HepG2 (cell line): ENCODE data around the gene LCTL. TPM values are rescaled to one million over a fixed set of nuclear protein-coding genes. Genes with fewer than 3 reads are reported as not detected.

ENCODE experiments used
- ATAC-seq: fragments of 200-7000 bp; cut with Tn5 transposase; 3 replicates; pipeline ENCODE4 v1.9.1; 2020; ENCODE audit warnings: mild to moderate bottlenecking, moderate library complexity
- BruUV-seq: library from RNA; stranded (reverse); fragments of 400-500 nt; replicated peaks from 2 replicates; lab custom pipeline; 2021; lab: Mats Ljungman, UMichigan
- CTCF ChIA-PET: fragments of 300-600 bp; formaldehyde crosslinking; extraction: SDS; loops from one replicate; lab custom pipeline; 2021; ENCODE audit warnings: low total read pairs, inconsistent platforms, low intra/inter-chr PET ratio; lab: Yijun Ruan, JAX
- POLR2A ChIA-PET: fragments of 350-600 bp; sonication (Branson Sonifier 250); formaldehyde crosslinking; loops from one replicate; lab custom pipeline; 2020; ENCODE audit warnings: antibody characterized with exemption, inconsistent platforms; lab: Yijun Ruan, JAX
- DNase-seq: peaks from one replicate; pipeline ENCODE4 v3.0.0-alpha.2; 2015; ENCODE audit warnings: low spot score
- FAIRE-seq: peaks from 3 replicates; lab custom pipeline; 2011; peaks lifted over from hg19 to GRCh38; lab: Jason Lieb, UNC
- H2AFZ ChIP-seq: one replicate; pipeline ENCODE4 v1.6.1; 2011; ENCODE audit warnings: low read length, inconsistent platforms
- H3K27ac ChIP-seq: fragments of 300-600 bp; 3 replicates; pipeline ENCODE4 v1.8.0; 2011; ENCODE audit warnings: mixed run types, mild to moderate bottlenecking, mixed read lengths, low read length, inconsistent platforms; ENCODE audit not compliant: insufficient read depth; ENCODE audit errors: extremely low read length
- H3K27me3 ChIP-seq, 2 experiments: fragments of 200-600 bp in 1 of 2; 2 replicates in 1 of 2; 3 replicates in 1 of 2; pipeline versions ENCODE4 v1.6.0 to v1.8.0; 2011; ENCODE audit warnings: low read length in 2 of 2, mild to moderate bottlenecking in 2 of 2, moderate library complexity in 2 of 2, inconsistent platforms in 1 of 2; ENCODE audit not compliant: insufficient read depth in 2 of 2, control insufficient read depth in 1 of 2
- H3K36me3 ChIP-seq, 2 experiments: fragments of 200-600 bp in 1 of 2; replicated peaks in 1 of 2; 2 replicates in 1 of 2; 3 replicates in 1 of 2; pipeline versions ENCODE4 v1.5.1 to v1.8.0; 2011; ENCODE audit warnings: low read length in 2 of 2, inconsistent platforms in 1 of 2; ENCODE audit not compliant: insufficient read depth in 2 of 2, control insufficient read depth in 1 of 2
- H3K4me1 ChIP-seq: 2 replicates; pipeline ENCODE4 v1.5.1; 2012; ENCODE audit warnings: low read length, inconsistent platforms; ENCODE audit not compliant: insufficient read depth
- H3K4me2 ChIP-seq: 2 replicates; pipeline ENCODE4 v1.6.0; 2011; ENCODE audit warnings: low read depth, low read length, inconsistent platforms
- H3K4me3 ChIP-seq, 3 experiments: fragments of 200-600 bp in 1 of 3; sonication (generic), shearing (Covaris generic) in 1 of 3; replicated peaks in 1 of 3; 2 replicates each; pipeline ENCODE4 v1.5.1; 2011 to 2016; ENCODE audit warnings: low read length in 3 of 3, inconsistent platforms in 2 of 3, low read depth in 2 of 3, mild to moderate bottlenecking in 2 of 3, control low read depth in 1 of 3, mixed read lengths in 1 of 3; ENCODE audit not compliant: insufficient read depth in 1 of 3
- H3K79me2 ChIP-seq: one replicate; pipeline ENCODE4 v1.6.1; 2011; ENCODE audit warnings: low read length, inconsistent platforms; ENCODE audit not compliant: insufficient read depth
- H3K9ac ChIP-seq: 2 replicates; pipeline ENCODE4 v1.6.0; 2011; ENCODE audit warnings: mild to moderate bottlenecking, low read depth, low read length, inconsistent platforms; ENCODE audit not compliant: insufficient read depth
- H3K9me3 ChIP-seq: 2 replicates; pipeline ENCODE4 v1.5.1; 2012; ENCODE audit warnings: mild to moderate bottlenecking, low read length
- H4K20me1 ChIP-seq: 2 replicates; pipeline ENCODE4 v1.6.0; 2011; ENCODE audit warnings: inconsistent platforms, mild to moderate bottlenecking, low read length, moderate library complexity; ENCODE audit not compliant: insufficient read depth
- AGO2 ChIP-seq: fragments of 200-400 bp; formaldehyde crosslinking; optimal IDR thresholded peaks from 2 replicates; pipeline ENCODE3; 2017; ENCODE audit warnings: mild to moderate bottlenecking, low read depth, low read length, moderate library complexity
- ARID2 ChIP-seq: sonication (generic); formaldehyde crosslinking; IDR thresholded peaks from 2 replicates; pipeline ENCODE4 v1.8.1; 2022; ENCODE audit warnings: mild to moderate bottlenecking, missing genetic modification reagents, borderline replicate concordance
- CBX2 ChIP-seq, 2 experiments: fragments of 200-600 bp in 1 of 2; sonication (generic); formaldehyde crosslinking in 1 of 2; IDR thresholded peaks; 2 replicates each; pipeline versions ENCODE4 v1.7.0 to v1.8.1; 2018 to 2022; ENCODE audit warnings: low read depth in 2 of 2, low read length in 1 of 2, mild to moderate bottlenecking in 1 of 2, missing genetic modification reagents in 1 of 2
- ELF3 ChIP-seq: IDR thresholded peaks from 2 replicates; pipeline ENCODE4 v1.6.1; 2016; ENCODE audit warnings: missing genetic modification reagents, missing compliant biosample characterization
- KLF13 ChIP-seq: sonication (generic); formaldehyde crosslinking; IDR thresholded peaks from 2 replicates; pipeline ENCODE4 v1.4.0; 2020; ENCODE audit warnings: mild to moderate bottlenecking, missing genetic modification reagents
- RFXAP ChIP-seq: sonication (generic); formaldehyde crosslinking; IDR thresholded peaks from 2 replicates; pipeline ENCODE4 v1.4.0; 2020; ENCODE audit warnings: missing genetic modification reagents, borderline replicate concordance
- SNAI1 ChIP-seq: sonication (generic); formaldehyde crosslinking; IDR thresholded peaks from 2 replicates; pipeline ENCODE4 v1.5.0; 2020; ENCODE audit warnings: mild to moderate bottlenecking, missing genetic modification reagents, borderline replicate concordance
- ZBTB7B ChIP-seq: sonication (generic); formaldehyde crosslinking; IDR thresholded peaks from 2 replicates; pipeline ENCODE4 v1.4.0; 2020; ENCODE audit warnings: missing genetic modification reagents
- WGBS: methylation state at CpG from one replicate; pipeline ENCODE4 v1.1.6; 2017; ENCODE audit warnings: low lambda C conversion rate; 5-methylcytosine and 5-hydroxymethylcytosine counted together
- in situ Hi-C: cut with HindIII; loops from 2 replicates; pipeline ENCODE4 v1.10.0; 2017; ENCODE audit warnings: low pct_unique_long_range_greater_than_20kb; ENCODE audit not compliant: extremely low pct_ligation_motif_present
- intact Hi-C: fragments of 100-400 bp; cut with micrococcal nuclease; formaldehyde crosslinking; loops from one replicate; pipeline ENCODE4 v1.10.0; 2022; ENCODE audit not compliant: unreplicated experiment
- polyA plus RNA-seq, 8 experiments: library from polyadenylated mRNA; depleted of rRNA in 3 of 8; stranded (reverse) in 7 of 8; unstranded in 1 of 8; fragments of >200 nt; fragmentation: Illumina TruSeq in 4 of 8; extraction: Trizol in 4 of 8; gene quantifications; 2 replicates each; pipeline versions ENCODE4 v1.2.1 to v1.2.3, GENCODE V29; 2011 to 2016; ENCODE audit warnings: low read depth in 4 of 8, missing spikeins in 1 of 8, mixed read lengths in 1 of 8; ENCODE audit not compliant: insufficient read depth in 1 of 8
- total RNA-seq, 5 experiments: library from RNA; depleted of rRNA; stranded (reverse); fragments of >200 nt; fragmentation: Illumina TruSeq; extraction: Trizol; gene quantifications; 2 replicates each; pipeline ENCODE4 v1.2.3, GENCODE V29; 2016; ENCODE audit warnings: low read depth in 1 of 5
- TF ChIP-seq, protein P1 (sequence below): sonication (generic); formaldehyde crosslinking; IDR thresholded peaks from 2 replicates; pipeline ENCODE4 v1.9.0; 2022; ENCODE audit warnings: low read depth, missing genetic modification reagents
- TF ChIP-seq, protein P2 (sequence below): sonication (generic); formaldehyde crosslinking; IDR thresholded peaks from 2 replicates; pipeline ENCODE4 v1.4.0; 2020; ENCODE audit warnings: missing genetic modification reagents, mild to moderate bottlenecking, borderline replicate concordance
- TF ChIP-seq, protein P3 (sequence below): sonication (generic); formaldehyde crosslinking; IDR thresholded peaks from 2 replicates; pipeline ENCODE4 v1.5.1; 2020; ENCODE audit warnings: mild to moderate bottlenecking, missing genetic modification reagents, moderate library complexity

The LCTL gene
- total and polyA plus RNA-seq, 2 of the 13 experiments (the other 11 are each of a cell fraction or from before 2014, with no cell fraction given) = 0.96 to 1.4 TPM

- TF ChIP-seq, protein P1, sequence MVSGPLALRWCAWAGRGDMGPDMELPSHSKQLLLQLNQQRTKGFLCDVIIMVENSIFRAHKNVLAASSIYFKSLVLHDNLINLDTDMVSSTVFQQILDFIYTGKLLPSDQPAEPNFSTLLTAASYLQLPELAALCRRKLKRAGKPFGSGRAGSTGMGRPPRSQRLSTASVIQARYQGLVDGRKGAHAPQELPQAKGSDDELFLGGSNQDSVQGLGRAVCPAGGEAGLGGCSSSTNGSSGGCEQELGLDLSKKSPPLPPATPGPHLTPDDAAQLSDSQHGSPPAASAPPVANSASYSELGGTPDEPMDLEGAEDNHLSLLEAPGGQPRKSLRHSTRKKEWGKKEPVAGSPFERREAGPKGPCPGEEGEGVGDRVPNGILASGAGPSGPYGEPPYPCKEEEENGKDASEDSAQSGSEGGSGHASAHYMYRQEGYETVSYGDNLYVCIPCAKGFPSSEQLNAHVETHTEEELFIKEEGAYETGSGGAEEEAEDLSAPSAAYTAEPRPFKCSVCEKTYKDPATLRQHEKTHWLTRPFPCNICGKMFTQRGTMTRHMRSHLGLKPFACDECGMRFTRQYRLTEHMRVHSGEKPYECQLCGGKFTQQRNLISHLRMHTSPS (CRISPR knock-in tag) = no peak
- no peak for TF ChIP-seq ELF3 (CRISPR knock-in tag)
- no peak for TF ChIP-seq ARID2
- no peak for TF ChIP-seq AGO2
- no peak for TF ChIP-seq KLF13
These were observed 32.5 kb upstream of the LCTL start (continued) for GRCh38 chr15:66598095-66598815.

DNA sequence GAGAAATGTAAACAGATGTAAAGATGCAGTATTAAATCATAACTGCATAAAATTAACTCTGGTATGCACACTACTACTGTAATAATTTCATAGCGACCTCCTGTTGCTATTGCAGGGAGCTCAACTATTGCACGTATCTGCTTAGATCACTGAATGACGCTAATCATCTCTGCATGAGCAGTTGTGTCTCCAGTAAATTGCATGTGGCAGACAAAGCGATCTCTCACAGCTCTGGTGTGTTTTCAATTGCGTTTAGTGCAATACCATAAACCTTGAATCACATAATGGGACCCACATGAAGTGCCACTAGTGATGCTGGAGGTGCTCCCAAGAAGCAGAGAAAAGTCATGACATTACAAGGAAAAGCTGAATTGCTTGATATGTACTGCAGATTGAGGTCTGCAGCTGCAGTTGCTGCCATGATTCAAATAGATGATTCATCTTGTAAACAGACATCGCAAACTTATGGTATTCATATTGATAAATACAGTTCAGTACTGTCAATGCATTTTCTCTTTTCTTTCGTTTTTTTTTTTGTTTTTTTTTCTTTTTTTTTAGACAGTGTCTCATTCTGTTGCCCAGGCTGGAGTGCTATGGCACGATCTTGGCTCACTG is 30.2 kb upstream of the LCTL start:
- H2AFZ ChIP-seq = no peak overlapping the region
- FAIRE-seq = no peak
- ChIA-PET CTCF (no interaction called here), POLR2A (no interaction called here)
- in situ Hi-C loops = no loop called here
- 57% methylated on average over 8 of the region's 8 CpGs for WGBS
- H3K27me3 ChIP-seq = no peaks in the 10 kb centered on the region; a peak in 2 of 5 replicates
- no peak for DNase-seq
- no peaks in the 10 kb centered on the region for H3K9me3 ChIP-seq
- BruUV-seq = no TSS peak
- no peaks in the 10 kb centered on the region for H3K36me3 ChIP-seq
- ATAC-seq = no peak
- intact Hi-C loops = no loop called here
- H3K79me2 ChIP-seq = no peaks in the 10 kb centered on the region
- no peak overlapping the region for H3K4me2 ChIP-seq
- no peaks in the 10 kb centered on the region for H4K20me1 ChIP-seq
- H3K27ac ChIP-seq = no peak overlapping the region
- H3K9ac ChIP-seq = no peak overlapping the region
- H3K4me1 ChIP-seq = no peaks in the 10 kb centered on the region
- H3K4me3 ChIP-seq = no peak overlapping the region
- TF ChIP-seq SNAI1 (CRISPR knock-in tag) (no peak), RFXAP (no peak), ZBTB7B (CRISPR knock-in tag) (no peak), CBX2 (IDR thresholded peaks at IDR 0.05; ENCODE audit: low read depth, low read length) (no peak), CBX2 (CRISPR knock-in tag; IDR thresholded peaks at IDR 0.05; ENCODE audit: low read depth) (no peak)
- TF ChIP-seq, protein P2, sequence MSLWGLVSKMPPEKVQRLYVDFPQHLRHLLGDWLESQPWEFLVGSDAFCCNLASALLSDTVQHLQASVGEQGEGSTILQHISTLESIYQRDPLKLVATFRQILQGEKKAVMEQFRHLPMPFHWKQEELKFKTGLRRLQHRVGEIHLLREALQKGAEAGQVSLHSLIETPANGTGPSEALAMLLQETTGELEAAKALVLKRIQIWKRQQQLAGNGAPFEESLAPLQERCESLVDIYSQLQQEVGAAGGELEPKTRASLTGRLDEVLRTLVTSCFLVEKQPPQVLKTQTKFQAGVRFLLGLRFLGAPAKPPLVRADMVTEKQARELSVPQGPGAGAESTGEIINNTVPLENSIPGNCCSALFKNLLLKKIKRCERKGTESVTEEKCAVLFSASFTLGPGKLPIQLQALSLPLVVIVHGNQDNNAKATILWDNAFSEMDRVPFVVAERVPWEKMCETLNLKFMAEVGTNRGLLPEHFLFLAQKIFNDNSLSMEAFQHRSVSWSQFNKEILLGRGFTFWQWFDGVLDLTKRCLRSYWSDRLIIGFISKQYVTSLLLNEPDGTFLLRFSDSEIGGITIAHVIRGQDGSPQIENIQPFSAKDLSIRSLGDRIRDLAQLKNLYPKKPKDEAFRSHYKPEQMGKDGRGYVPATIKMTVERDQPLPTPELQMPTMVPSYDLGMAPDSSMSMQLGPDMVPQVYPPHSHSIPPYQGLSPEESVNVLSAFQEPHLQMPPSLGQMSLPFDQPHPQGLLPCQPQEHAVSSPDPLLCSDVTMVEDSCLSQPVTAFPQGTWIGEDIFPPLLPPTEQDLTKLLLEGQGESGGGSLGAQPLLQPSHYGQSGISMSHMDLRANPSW (CRISPR knock-in tag) = no peak
- TF ChIP-seq, protein P3, sequence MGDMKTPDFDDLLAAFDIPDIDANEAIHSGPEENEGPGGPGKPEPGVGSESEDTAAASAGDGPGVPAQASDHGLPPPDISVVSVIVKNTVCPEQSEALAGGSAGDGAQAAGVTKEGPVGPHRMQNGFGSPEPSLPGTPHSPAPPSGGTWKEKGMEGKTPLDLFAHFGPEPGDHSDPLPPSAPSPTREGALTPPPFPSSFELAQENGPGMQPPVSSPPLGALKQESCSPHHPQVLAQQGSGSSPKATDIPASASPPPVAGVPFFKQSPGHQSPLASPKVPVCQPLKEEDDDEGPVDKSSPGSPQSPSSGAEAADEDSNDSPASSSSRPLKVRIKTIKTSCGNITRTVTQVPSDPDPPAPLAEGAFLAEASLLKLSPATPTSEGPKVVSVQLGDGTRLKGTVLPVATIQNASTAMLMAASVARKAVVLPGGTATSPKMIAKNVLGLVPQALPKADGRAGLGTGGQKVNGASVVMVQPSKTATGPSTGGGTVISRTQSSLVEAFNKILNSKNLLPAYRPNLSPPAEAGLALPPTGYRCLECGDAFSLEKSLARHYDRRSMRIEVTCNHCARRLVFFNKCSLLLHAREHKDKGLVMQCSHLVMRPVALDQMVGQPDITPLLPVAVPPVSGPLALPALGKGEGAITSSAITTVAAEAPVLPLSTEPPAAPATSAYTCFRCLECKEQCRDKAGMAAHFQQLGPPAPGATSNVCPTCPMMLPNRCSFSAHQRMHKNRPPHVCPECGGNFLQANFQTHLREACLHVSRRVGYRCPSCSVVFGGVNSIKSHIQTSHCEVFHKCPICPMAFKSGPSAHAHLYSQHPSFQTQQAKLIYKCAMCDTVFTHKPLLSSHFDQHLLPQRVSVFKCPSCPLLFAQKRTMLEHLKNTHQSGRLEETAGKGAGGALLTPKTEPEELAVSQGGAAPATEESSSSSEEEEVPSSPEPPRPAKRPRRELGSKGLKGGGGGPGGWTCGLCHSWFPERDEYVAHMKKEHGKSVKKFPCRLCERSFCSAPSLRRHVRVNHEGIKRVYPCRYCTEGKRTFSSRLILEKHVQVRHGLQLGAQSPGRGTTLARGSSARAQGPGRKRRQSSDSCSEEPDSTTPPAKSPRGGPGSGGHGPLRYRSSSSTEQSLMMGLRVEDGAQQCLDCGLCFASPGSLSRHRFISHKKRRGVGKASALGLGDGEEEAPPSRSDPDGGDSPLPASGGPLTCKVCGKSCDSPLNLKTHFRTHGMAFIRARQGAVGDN = no peak
